ENCODE results near the gene SPATA45.

- TF ChIP-seq CTCF (IDR thresholded peaks at IDR 0.05) (no peak), EZH2 (IDR thresholded peaks at IDR 0.05; ENCODE audit: borderline replicate concordance, insufficient read depth, low read depth, low read length, poor library complexity, severe bottlenecking) (no peak)
Observed at GRCh38 chr1:212860713-212861581, 13.5 kb upstream of the SPATA45 start.
